Stimulated activated CD8-positive, alpha-beta memory T cell treated with anti-CD3 and anti-CD28 coated beads, Interleukin-7, amount 100 ng/mL, for 48 hours (primary cell): ENCODE measurements around the gene LRRC8E.
"Not testable (repeated sequence)": the region's sequence is repeated elsewhere in the genome, so short reads cannot be mapped to it uniquely, and the experiment has no call there.

Source experiments
- DNase-seq, 2 donors: peaks; one replicate each; pipeline ENCODE4 v3.0.0-alpha.2; 2020; ENCODE audit warnings: low read depth in 1 of 2; ENCODE audit errors: extremely low read depth in 1 of 2

Gene LRRC8E

GRCh38 chr19:7883796-7884570 lies 4.3 kb upstream of the LRRC8E start:
- DNase-seq: no peak

DNA sequence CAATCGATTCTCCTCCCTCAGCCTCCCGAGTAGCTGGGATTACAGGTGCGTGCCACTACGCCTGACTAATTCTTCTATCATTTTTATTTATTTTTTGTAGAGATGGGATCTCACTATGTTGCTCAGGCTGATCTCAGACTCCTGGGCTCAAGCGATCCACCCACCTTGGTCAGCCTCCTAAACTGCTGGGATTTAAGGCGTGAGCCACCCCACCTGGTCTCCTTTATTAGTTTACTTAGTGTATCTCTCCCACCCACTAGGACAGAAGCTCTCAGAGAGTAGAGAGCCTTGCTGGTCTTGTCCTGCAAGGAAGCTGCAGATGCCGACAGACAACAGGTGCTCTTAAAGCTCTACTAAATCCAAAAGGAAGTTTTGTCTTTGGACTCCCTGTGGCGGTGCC lies 2.5 kb upstream of the LRRC8E start:
- DNase-seq: no peak

GRCh38 chr19:7887408-7888144 lies 734 bp upstream of the LRRC8E start:
- no peak for DNase-seq

GRCh38 chr19:7888826-7889217 lies 512 bp downstream of the LRRC8E start:
- DNase-seq: no peak

DNA sequence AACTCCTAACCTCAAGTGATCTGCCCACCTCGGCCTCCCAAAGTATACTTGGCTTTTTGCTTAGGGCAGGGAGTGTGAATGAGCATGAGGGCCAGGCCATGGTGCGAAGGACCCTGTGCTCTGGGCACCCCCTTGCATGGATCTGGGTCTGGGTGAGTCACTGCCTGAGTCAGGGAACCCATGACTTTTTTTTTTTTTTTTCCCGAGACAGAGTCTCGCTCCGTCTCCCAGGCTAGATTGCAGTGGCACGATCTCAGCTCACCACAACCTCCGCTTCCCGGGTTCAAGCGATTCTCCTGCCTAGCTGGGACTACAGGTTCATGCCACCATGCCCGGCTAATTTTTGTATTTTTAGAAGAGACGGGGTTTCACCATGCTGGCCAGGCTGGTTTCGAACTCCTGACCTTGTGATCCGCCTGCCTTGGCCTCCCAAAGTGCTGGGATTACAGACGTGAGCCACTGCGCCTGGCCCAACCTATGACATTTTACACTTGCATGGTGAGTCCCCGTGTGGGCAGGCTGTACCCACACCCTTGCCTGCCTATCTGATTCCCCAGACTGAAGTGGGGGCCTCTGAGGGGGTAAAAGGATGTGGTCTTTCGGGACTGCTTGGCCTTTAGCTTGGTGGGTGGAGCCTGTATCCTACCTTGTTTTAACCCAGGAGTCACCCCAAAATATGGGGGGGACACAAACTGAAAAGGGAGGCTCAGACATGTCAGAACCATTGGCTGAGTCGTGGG lies 5.2 kb downstream of the LRRC8E start:
- DNase-seq: not testable (repeated sequence)

- no peak for DNase-seq
Observed at GRCh38 chr19:7894612-7895309, 6.5 kb downstream of the LRRC8E start.

DNA sequence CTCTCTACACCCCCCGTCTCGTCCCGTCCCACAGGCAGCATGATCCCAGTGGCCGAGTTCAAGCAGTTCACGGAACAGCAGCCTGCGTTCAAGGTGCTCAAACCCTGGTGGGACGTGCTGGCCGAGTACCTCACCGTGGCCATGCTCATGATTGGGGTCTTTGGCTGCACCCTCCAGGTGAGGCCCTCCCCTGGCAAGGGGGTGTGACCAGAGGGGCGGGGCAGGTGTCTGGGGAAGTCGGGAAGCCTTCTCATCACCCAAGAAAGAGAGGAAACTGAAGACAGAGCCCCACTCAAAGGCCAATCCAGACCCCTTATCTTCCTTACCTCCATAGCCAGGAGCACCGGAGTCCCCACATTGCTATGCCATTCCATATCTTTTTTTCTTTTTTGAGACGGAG lies 7.3 kb downstream of the LRRC8E start:
- DNase-seq: no peak

DNA sequence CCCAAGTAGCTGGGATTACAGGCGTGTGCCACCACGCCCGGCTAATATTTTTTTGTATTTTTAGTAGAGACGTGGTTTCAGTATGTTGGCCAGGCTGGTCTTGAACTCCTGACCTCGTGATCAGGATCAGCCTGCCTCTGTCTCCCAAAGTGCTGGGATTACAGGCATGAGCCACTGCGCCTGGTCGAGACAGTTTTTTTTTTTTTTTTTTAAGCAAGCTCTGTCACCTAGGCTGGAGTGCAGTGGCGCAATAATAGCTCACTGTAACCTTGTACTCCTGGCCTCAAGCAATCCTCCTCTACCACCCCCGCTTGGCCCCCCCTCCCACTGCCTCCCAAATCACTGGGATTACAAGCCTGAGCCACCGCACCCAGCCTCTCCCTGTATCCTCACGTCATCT lies 9.0 kb downstream of the LRRC8E start:
- DNase-seq: no peak

- DNase-seq: no peak
Observed at GRCh38 chr19:7898967-7899366, 10.7 kb downstream of the LRRC8E start.

GRCh38 chr19:7899751-7900378 lies 11.6 kb downstream of the LRRC8E start:
- no peak for DNase-seq

GRCh38 chr19:7900401-7900870 lies 12.1 kb downstream of the LRRC8E start:
- no peak for DNase-seq

DNA sequence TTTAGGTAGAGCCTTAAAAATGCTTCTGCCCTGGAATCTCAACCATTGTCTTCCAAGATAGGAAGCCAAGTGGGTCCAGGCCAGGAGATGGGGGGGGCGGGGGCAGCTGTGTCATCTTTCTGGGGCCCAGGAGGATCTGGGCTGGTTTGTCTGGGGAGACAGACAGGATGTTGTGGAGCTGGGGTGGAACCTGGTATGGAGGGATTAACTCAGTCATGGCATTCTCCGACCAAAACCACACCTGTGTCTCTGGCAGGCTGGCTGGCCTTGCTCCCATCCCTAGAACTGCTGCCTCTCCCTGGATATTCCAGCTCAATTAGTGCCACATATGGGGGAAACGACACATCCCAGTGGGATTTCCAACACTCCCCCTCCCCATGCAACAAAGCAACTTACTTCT lies 12.6 kb downstream of the LRRC8E start:
- DNase-seq: no peak

- no peak for DNase-seq
Observed at GRCh38 chr19:7901337-7901736, 13.0 kb downstream of the LRRC8E start.

DNA sequence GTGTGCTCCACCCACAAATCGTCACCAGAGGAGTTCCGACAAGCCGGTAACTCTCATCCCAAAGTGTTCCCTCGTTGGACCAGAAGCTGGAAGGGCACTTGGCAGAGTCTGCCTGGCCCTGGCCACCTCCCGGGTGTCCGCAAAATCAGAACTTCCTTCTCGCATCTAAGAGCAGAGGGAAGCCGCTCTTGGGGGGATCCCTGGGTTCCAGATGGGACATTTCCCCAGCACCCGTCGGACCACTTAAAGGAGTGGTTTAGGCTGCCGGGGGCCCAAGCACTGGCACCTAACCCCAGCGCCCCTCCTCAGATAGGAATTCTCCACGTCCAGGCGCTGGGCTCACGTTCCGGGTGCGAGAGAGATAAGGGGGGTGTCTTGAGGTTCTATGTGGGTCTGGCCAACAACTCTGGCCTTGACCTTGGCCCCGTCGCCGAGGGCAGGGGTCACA lies 14.5 kb downstream of the LRRC8E start:
- no peak for DNase-seq

DNA sequence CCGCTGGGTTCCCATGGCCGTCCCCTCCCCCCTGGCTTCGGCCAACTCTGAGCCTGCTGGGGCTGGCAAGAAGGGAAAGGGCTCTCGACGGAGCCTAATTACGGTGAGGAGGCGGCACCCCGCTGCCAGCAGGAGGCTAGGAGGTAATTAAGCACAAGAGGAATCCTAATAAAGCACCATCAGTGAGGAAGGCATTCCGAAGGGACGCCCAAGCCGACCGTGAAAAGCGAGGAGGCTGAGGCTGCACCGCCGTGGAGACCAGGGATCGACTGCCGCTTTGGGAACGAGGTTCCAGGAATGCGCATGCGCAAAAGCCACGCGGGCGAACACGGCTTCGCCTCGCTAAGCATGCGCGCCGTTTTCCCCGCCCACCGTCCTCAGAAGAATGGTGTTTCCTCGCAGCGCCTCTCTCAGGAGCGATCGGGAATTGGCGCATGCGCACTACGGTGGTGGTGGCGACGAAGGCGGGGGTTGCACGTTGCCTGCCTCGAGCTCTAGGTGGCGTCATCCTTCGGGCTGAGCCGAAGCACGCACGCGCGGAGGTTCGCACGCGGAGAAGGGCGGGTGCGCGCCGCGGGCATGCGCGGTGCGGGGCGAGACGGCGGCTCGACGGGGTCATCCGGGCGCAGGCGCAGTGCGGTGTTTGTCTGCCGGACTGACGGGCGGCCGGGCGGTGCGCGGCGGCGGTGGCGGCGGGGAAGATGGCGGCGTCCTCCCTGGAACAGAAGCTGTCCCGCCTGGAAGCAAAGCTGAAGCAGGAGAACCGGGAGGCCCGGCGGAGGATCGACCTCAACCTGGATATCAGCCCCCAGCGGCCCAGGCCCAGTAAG lies 15.1 kb downstream of the LRRC8E start, which contains the start of gene MAP2K7:
Gene MAP2K7 (plus strand): TSS at position 634 of the 830 bp plus-strand sequence. CDS start 68 bp downstream, at position 702.
- DNase-seq: peak; percentile 100

DNA sequence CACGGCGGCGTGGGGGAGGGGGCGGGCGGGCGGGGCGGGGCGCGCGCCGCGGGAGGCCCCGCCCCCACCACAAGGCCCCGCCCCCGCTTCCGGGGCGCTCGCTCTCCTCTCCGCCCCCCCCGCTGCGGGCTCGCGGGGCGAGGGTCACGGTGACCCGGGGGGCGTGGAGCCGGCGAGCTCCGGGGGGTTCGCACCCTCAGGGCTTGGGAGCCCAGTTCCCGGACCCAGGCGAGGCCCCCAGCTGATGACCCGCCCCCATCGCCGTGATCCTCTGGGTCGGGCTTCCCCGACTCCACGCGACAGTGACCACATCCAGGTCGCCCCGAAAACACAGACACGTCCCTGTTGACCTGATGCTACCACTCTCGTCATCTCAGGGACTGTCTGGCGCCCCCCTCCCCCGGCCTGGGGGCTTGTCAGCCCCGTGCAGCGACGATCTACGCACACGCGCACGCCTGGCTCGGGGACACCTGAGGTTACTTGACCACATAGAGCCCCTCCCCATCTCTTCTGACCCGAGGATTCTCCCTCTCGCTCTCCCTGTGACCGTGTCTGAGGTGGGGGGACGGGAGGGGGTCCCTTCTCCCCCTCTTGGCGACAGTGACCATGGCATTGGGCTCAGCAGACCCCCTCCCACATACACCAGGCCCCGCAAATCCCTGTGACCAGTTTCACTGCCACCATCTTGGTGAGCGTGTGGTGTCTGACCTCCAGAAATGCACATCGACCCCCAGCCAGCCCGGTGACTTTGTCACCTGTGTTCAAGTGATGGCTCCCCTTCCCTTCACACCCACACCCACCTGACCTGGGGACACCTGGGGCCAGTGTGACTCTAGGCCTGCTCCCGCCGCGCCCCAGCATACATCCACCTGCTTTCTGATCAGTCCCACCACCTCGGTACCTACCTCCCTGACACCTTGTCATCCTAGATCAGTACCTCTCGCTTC lies 16.0 kb downstream of the LRRC8E start:
- peak in 1 of 2 donors; percentile 45 for DNase-seq

DNA sequence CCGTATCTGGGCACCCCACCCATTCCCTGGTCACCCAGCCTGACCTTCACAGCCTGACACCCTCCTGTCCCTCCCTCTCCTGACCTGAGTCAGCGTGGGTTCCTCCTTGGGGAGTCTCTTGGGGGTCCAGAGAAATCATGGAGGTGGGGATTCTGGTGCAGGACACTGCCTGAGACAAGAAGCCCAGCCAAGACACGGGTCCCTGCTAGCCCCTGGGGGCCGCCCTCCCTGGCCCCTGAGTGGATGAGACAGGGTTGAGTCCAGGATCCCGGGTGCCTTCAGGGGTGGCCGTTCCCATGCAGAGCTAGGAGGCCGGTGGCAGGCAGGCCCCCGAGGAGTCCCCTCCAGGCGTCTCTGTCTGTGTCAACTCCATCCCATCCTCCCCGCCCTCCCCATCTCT lies 17.0 kb downstream of the LRRC8E start:
- no peak for DNase-seq

DNA sequence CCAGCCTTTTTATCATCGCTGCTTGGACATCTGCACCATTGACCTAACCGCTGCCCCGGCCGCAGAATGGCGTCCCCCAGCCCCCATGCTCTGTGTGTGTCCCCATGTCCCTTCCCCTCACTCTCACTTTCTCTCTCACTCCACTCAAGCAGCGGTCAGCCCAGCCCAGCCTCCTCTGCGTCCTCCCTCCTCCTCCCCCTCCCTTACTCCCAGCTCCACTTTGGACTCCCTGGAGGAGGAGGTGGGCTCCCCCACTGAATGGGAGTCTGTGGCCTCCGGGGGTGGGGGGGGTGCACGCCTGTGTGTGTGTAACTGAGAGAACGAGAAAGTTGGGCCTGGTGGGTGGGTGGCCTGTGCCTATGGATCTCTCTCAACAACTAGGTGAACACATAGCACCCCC lies 17.5 kb downstream of the LRRC8E start:
- DNase-seq: no peak
